ENCODE data around the gene PLBD2. TPM values are rescaled to one million over a fixed set of nuclear protein-coding genes. Genes with fewer than 3 reads are reported as not detected.

The PLBD2 gene
- total RNA-seq (2014; rRNA removed; shearing (Covaris generic)) = 28.3 and 30.2 TPM in 2 replicates
- 144 and 155 TPM in 2 replicates for polyA plus RNA-seq (2015; cell fraction: cytosol; rRNA removed)
- polyA plus RNA-seq (2015; cell fraction: nucleus; rRNA removed) = 16.1 and 20.0 TPM in 2 replicates

GRCh38 chr12:113358381-113359132 lies at the start of gene PLBD2:
PLBD2 (plus strand) TSS chr12:113358587; CDS start chr12:113358601, 14 bp downstream.
- in situ Hi-C loops (cut with HindIII; ENCODE audit: low pct_unique_long_range_greater_than_20kb, low sequenced_read_pairs) = no loop called here
- DNase-seq (ENCODE audit: low read depth, low spot score) = peak; percentile 93

GRCh38 chr12:113310489-113310888 lies 47.9 kb upstream of the PLBD2 start:
- in situ Hi-C loops (cut with HindIII; ENCODE audit: low pct_unique_long_range_greater_than_20kb, low sequenced_read_pairs) = no loop called here
- DNase-seq (ENCODE audit: low read depth, low spot score) = peak; percentile 59

GRCh38 chr12:113314121-113314529 lies 44.3 kb upstream of the PLBD2 start:
- no peak for DNase-seq (ENCODE audit: low read depth, low spot score)
- in situ Hi-C loops (cut with HindIII; ENCODE audit: low pct_unique_long_range_greater_than_20kb, low sequenced_read_pairs) = no loop called here

GRCh38 chr12:113315358-113315757 lies 43.0 kb upstream of the PLBD2 start:
- DNase-seq (ENCODE audit: low read depth, low spot score) = no peak
- in situ Hi-C loops (cut with HindIII; ENCODE audit: low pct_unique_long_range_greater_than_20kb, low sequenced_read_pairs) = no loop called here

- no peak for DNase-seq (ENCODE audit: low read depth, low spot score)
- in situ Hi-C loops (cut with HindIII; ENCODE audit: low pct_unique_long_range_greater_than_20kb, low sequenced_read_pairs) = no loop called here
These were observed 42.2 kb upstream of the PLBD2 start for GRCh38 chr12:113316155-113316554.

GRCh38 chr12:113317122-113317521 lies 41.3 kb upstream of the PLBD2 start:
- in situ Hi-C loops (cut with HindIII; ENCODE audit: low pct_unique_long_range_greater_than_20kb, low sequenced_read_pairs) = no loop called here
- no peak for DNase-seq (ENCODE audit: low read depth, low spot score)

- in situ Hi-C loops (cut with HindIII; ENCODE audit: low pct_unique_long_range_greater_than_20kb, low sequenced_read_pairs) = no loop called here
- DNase-seq (ENCODE audit: low read depth, low spot score) = no peak
These were observed 40.2 kb upstream of the PLBD2 start for GRCh38 chr12:113318046-113318656.

- DNase-seq (ENCODE audit: low read depth, low spot score) = no peak
- in situ Hi-C loops (cut with HindIII; ENCODE audit: low pct_unique_long_range_greater_than_20kb, low sequenced_read_pairs) = no loop called here
These were observed 39.3 kb upstream of the PLBD2 start for GRCh38 chr12:113318900-113319628.

GRCh38 chr12:113320401-113320800 lies 38.0 kb upstream of the PLBD2 start:
- DNase-seq (ENCODE audit: low read depth, low spot score) = no peak
- in situ Hi-C loops (cut with HindIII; ENCODE audit: low pct_unique_long_range_greater_than_20kb, low sequenced_read_pairs) = no loop called here

GRCh38 chr12:113322343-113322742 lies 36.0 kb upstream of the PLBD2 start:
- in situ Hi-C loops (cut with HindIII; ENCODE audit: low pct_unique_long_range_greater_than_20kb, low sequenced_read_pairs) = no loop called here
- DNase-seq (ENCODE audit: low read depth, low spot score) = no peak

GRCh38 chr12:113325916-113326315 lies 32.5 kb upstream of the PLBD2 start:
- in situ Hi-C loops (cut with HindIII; ENCODE audit: low pct_unique_long_range_greater_than_20kb, low sequenced_read_pairs) = no loop called here
- DNase-seq (ENCODE audit: low read depth, low spot score) = no peak

GRCh38 chr12:113326775-113327395 lies 31.5 kb upstream of the PLBD2 start:
- no peak for DNase-seq (ENCODE audit: low read depth, low spot score)

GRCh38 chr12:113328368-113328889 lies 30.0 kb upstream of the PLBD2 start:
- in situ Hi-C loops (cut with HindIII; ENCODE audit: low pct_unique_long_range_greater_than_20kb, low sequenced_read_pairs) = no loop called here
- DNase-seq (ENCODE audit: low read depth, low spot score) = no peak

More at GRCh38 chr12:113326775-113327395, 31.5 kb upstream of the PLBD2 start:
- in situ Hi-C loops (cut with HindIII; ENCODE audit: low pct_unique_long_range_greater_than_20kb, low sequenced_read_pairs) = no loop called here

- in situ Hi-C loops (cut with HindIII; ENCODE audit: low pct_unique_long_range_greater_than_20kb, low sequenced_read_pairs) = no loop called here
- DNase-seq (ENCODE audit: low read depth, low spot score) = no peak
These were observed 29.2 kb upstream of the PLBD2 start for GRCh38 chr12:113329022-113329790.

GRCh38 chr12:113329791-113330417 lies 28.5 kb upstream of the PLBD2 start:
- DNase-seq (ENCODE audit: low read depth, low spot score) = no peak
- in situ Hi-C loops (cut with HindIII; ENCODE audit: low pct_unique_long_range_greater_than_20kb, low sequenced_read_pairs) = no loop called here

GRCh38 chr12:113330505-113330904 lies 27.9 kb upstream of the PLBD2 start:
- DNase-seq (ENCODE audit: low read depth, low spot score) = no peak
- in situ Hi-C loops (cut with HindIII; ENCODE audit: low pct_unique_long_range_greater_than_20kb, low sequenced_read_pairs) = no loop called here

Measured in SK-MEL-5 (cell line).